HCT116 (cell line): ENCODE data around the gene FAM83G. TPM values are rescaled to one million over a fixed set of nuclear protein-coding genes. Genes with fewer than 3 reads are reported as not detected.

ENCODE experiments used
- ATAC-seq: fragments of 200-7000 bp; cut with Tn5 transposase; 2 replicates; pipeline ENCODE4 v1.9.1; 2020; ENCODE audit warnings: mild to moderate bottlenecking, moderate library complexity
- BruUV-seq: library from RNA; stranded (reverse); fragments of 400-500 nt; replicated peaks from 2 replicates; lab custom pipeline; 2021; lab: Mats Ljungman, UMichigan
- CTCF ChIA-PET: fragments of 300-600 bp; sonication (Branson Sonifier 250); formaldehyde crosslinking; loops from one replicate; lab custom pipeline; 2021; ENCODE audit warnings: antibody characterized with exemption; lab: Charles Lee
- POLR2A ChIA-PET: fragments of 300-600, 350-600 bp; sonication (Branson Sonifier 250); formaldehyde crosslinking; loops from one replicate; lab custom pipeline; 2021; ENCODE audit warnings: antibody characterized with exemption; lab: Charles Lee
- RAD21 ChIA-PET, 2 experiments: fragments of 300-600 bp; sonication (Branson Sonifier 250); formaldehyde crosslinking; loops; one replicate each; lab custom pipeline; 2023; ENCODE audit warnings: low total read pairs in 2 of 2; ENCODE audit not compliant: uncharacterized antibody in 2 of 2, unreplicated experiment in 2 of 2, low non-redundant PET in 1 of 2; lab: Charles Lee
- DNase-seq: peaks from one replicate; pipeline ENCODE4 v3.0.0-alpha.2; 2010; ENCODE audit warnings: low read depth, low spot score
- H2AFZ ChIP-seq: fragments of 200-600 bp; shearing (Covaris generic), sonication (generic); 2 replicates; pipeline ENCODE4 v1.6.1; 2017; ENCODE audit warnings: low read depth, mixed run types, mixed read lengths, antibody characterized with exemption, low read length; ENCODE audit not compliant: poor library complexity, severe bottlenecking
- H3K27ac ChIP-seq: 2 replicates; pipeline ENCODE4 v1.5.1; 2012; ENCODE audit warnings: low read depth, low read length
- H3K27me3 ChIP-seq: fragments of 200-600 bp; sonication (generic); 2 replicates; pipeline ENCODE4 v1.6.1; 2016; ENCODE audit warnings: mixed run types, low read length, mixed read lengths; ENCODE audit not compliant: insufficient read depth
- H3K36me3 ChIP-seq, 2 experiments: fragments of 200-500 bp in 1 of 2; fragments of 200-600 bp in 1 of 2; sonication (Bioruptor generic) in 1 of 2; sonication (generic) in 1 of 2; 2 replicates each; pipeline versions ENCODE4 v1.5.1 to v1.6.1; 2014 to 2016; ENCODE audit warnings: low read length in 2 of 2, inconsistent platforms in 1 of 2, mixed read lengths in 1 of 2, mixed run types in 1 of 2; ENCODE audit not compliant: insufficient read depth in 2 of 2, control insufficient read depth in 1 of 2
- H3K4me1 ChIP-seq, 2 experiments: fragments of 200-600 bp in 1 of 2; sonication (generic) in 1 of 2; 2 replicates each; pipeline versions ENCODE4 v1.5.1 to v1.6.1; 2012 to 2017; ENCODE audit warnings: low read length in 2 of 2, inconsistent platforms in 1 of 2, mild to moderate bottlenecking in 1 of 2, mixed read lengths in 1 of 2, mixed run types in 1 of 2, moderate library complexity in 1 of 2; ENCODE audit not compliant: insufficient read depth in 2 of 2, control insufficient read depth in 1 of 2
- H3K4me2 ChIP-seq: fragments of 200-600 bp; sonication (generic); 2 replicates; pipeline ENCODE4 v1.6.1; 2017; ENCODE audit warnings: mixed run types, low read length, mixed read lengths
- H3K4me3 ChIP-seq, 2 experiments: fragments of 200-600 bp in 1 of 2; sonication (generic) in 1 of 2; replicated peaks in 1 of 2; 2 replicates each; pipeline ENCODE4 v1.5.1; 2011 to 2016; ENCODE audit warnings: low read length in 2 of 2, control low read depth in 1 of 2, low read depth in 1 of 2, mild to moderate bottlenecking in 1 of 2, mixed read lengths in 1 of 2, mixed run types in 1 of 2
- H3K79me2 ChIP-seq: fragments of 200-600 bp; sonication (generic); 2 replicates; pipeline ENCODE4 v1.6.1; 2017; ENCODE audit warnings: mild to moderate bottlenecking, mixed run types, low read length, moderate library complexity, mixed read lengths; ENCODE audit not compliant: insufficient read depth
- H3K9ac ChIP-seq: fragments of 200-600 bp; sonication (generic); 2 replicates; pipeline ENCODE4 v1.6.1; 2016; ENCODE audit warnings: low read length, mixed read lengths
- H3K9me2 ChIP-seq: fragments of 200-600 bp; sonication (generic), shearing (Covaris generic); 2 replicates; pipeline ENCODE4 v1.6.1; 2017; ENCODE audit warnings: mixed run types, mild to moderate bottlenecking, moderate library complexity; ENCODE audit not compliant: insufficient read depth
- H3K9me3 ChIP-seq, 2 experiments: fragments of 200-500 bp in 1 of 2; fragments of 200-600 bp in 1 of 2; sonication (Bioruptor generic) in 1 of 2; sonication (generic) in 1 of 2; 2 replicates each; pipeline ENCODE4 v1.6.1; 2014 to 2017; ENCODE audit warnings: low read length in 2 of 2, mixed read lengths in 2 of 2, inconsistent platforms in 1 of 2, low read depth in 1 of 2, mild to moderate bottlenecking in 1 of 2, mixed run types in 1 of 2, moderate library complexity in 1 of 2; ENCODE audit not compliant: control insufficient read depth in 1 of 2, insufficient read depth in 1 of 2
- H4K20me1 ChIP-seq: fragments of 200-600 bp; sonication (generic), shearing (Covaris generic); 2 replicates; pipeline ENCODE4 v1.6.1; 2017; ENCODE audit warnings: mixed run types, mild to moderate bottlenecking, moderate library complexity; ENCODE audit not compliant: insufficient read depth
- CTCF ChIP-seq, 3 experiments: fragments of 200-600 bp in 1 of 3; sonication (generic) in 1 of 3; IDR thresholded peaks in 2 of 3; conservative IDR thresholded peaks in 1 of 3; 2 replicates each; pipeline ENCODE4 v1.5.1; 2012 to 2017; ENCODE audit warnings: low read depth in 2 of 3, low read length in 2 of 3, antibody characterized with exemption in 1 of 3, borderline replicate concordance in 1 of 3, control low read depth in 1 of 3, mild to moderate bottlenecking in 1 of 3, mixed read lengths in 1 of 3, mixed run types in 1 of 3, moderate library complexity in 1 of 3; ENCODE audit not compliant: insufficient read depth in 1 of 3
- EGR1 ChIP-seq: IDR thresholded peaks from 2 replicates; pipeline ENCODE4 v1.6.1; 2012; ENCODE audit warnings: low read depth
- SRF ChIP-seq: IDR thresholded peaks from 2 replicates; pipeline ENCODE4 v1.6.1; 2012; ENCODE audit warnings: low read depth
- YY1 ChIP-seq: IDR thresholded peaks from 2 replicates; pipeline ENCODE4 v1.6.1; 2011; ENCODE audit warnings: low read length, low read depth, moderate library complexity, mild to moderate bottlenecking; ENCODE audit not compliant: insufficient replicate concordance; ENCODE audit errors: extremely low read depth
- ZBTB33 ChIP-seq: IDR thresholded peaks from 2 replicates; pipeline ENCODE4 v1.6.1; 2011; ENCODE audit warnings: mild to moderate bottlenecking, low read length, moderate library complexity; ENCODE audit not compliant: insufficient replicate concordance; ENCODE audit errors: extremely low read depth
- intact Hi-C: fragments of 100-400 bp; cut with micrococcal nuclease; formaldehyde crosslinking; loops from 2 replicates; pipeline ENCODE4 v1.10.0; 2022
- total RNA-seq: library from RNA; stranded (reverse); gene quantifications from one replicate; pipeline ENCODE4 v1.2.1, GENCODE V29; 2021; ENCODE audit not compliant: unreplicated experiment

The FAM83G gene
- total RNA-seq, 1 experiment from 2014 or later, result 33.9 TPM

- Histone ChIP-seq H3K36me3 (peaks cover 9 to 53% of the 10 kb centered on the region in 2 experiments; a peak in 3 of 4 replicates), H3K79me2 (peaks cover 71% of the 10 kb centered on the region), H3K4me2 (no peak overlapping the region), H3K9me3 (no peaks in the 10 kb centered on the region), H4K20me1 (no peaks in the 10 kb centered on the region; the same call in 1 of the 2 replicates), H3K4me3 (no peak overlapping the region), H3K9me2 (no peaks in the 10 kb centered on the region), H3K27ac (no peak overlapping the region; the same call in 1 of the 2 replicates), H3K27me3 (no peaks in the 10 kb centered on the region), H2AFZ (no peak overlapping the region), H3K4me1 (peaks cover 13 to 32% of the 10 kb centered on the region in 2 experiments; a peak in 3 of 4 replicates), H3K9ac (no peak overlapping the region)
- BruUV-seq, result TSS peak; percentile 39
- ChIA-PET RAD21 (no interaction called here), POLR2A (no interaction called here), CTCF (no interaction called here)
- intact Hi-C loops, result no loop called here
- no peak for TF ChIP-seq ZBTB33
- TF ChIP-seq SRF, result no peak
- DNase-seq, result no peak
- ATAC-seq, result no peak
These were observed 2.5 kb downstream of the FAM83G start for GRCh38 chr17:19001907-19002590.

GRCh38 chr17:19000531-19001325 is 3.8 kb downstream of the FAM83G start:
- intact Hi-C loops, result no loop called here
- H3K9ac ChIP-seq, result no peak overlapping the region
- H3K9me3 ChIP-seq, result peaks cover 0 to 5% of the 10 kb centered on the region in 2 experiments; a peak in 2 of 4 replicates
- H2AFZ ChIP-seq, result no peak overlapping the region
- H4K20me1 ChIP-seq, result no peaks in the 10 kb centered on the region; the same call in 1 of the 2 replicates
- no peak overlapping the region for H3K4me2 ChIP-seq
- peaks cover 9 to 66% of the 10 kb centered on the region in 2 experiments; a peak in 3 of 4 replicates for H3K36me3 ChIP-seq
- no peaks in the 10 kb centered on the region for H3K9me2 ChIP-seq
- DNase-seq (no peak), ATAC-seq (no peak)
- H3K27me3 ChIP-seq, result no peaks in the 10 kb centered on the region
- TF ChIP-seq CTCF (IDR thresholded peaks at IDR 0.05 in 2 of 3, conservative IDR thresholded peaks at IDR 0.05 in 1 of 3; ENCODE audit: borderline replicate concordance in 1 of 3, insufficient read depth in 1 of 3, low read depth in 2 of 3, low read length in 2 of 3) (no peak), ZBTB33 (no peak), EGR1 (no peak), YY1 (no peak)
- no TSS peak for BruUV-seq
- no peak overlapping the region for H3K4me3 ChIP-seq
- peaks cover 13 to 31% of the 10 kb centered on the region in 2 experiments; a peak in 3 of 4 replicates for H3K4me1 ChIP-seq
- RAD21 ChIA-PET, result no interaction called here
- POLR2A ChIA-PET, result no interaction called here
- H3K79me2 ChIP-seq, result peaks cover 84% of the 10 kb centered on the region
- no peak overlapping the region for H3K27ac ChIP-seq
- CTCF ChIA-PET, result no interaction called here
